NCI-H2171 (cell line): ENCODE measurements around the gene PDE3A.
"Not testable (repeated sequence)": the region's sequence is repeated elsewhere in the genome, so short reads cannot be mapped to it uniquely, and the experiment has no call there.

Source experiments
- DNase-seq: peaks from one replicate; lab custom pipeline; 2025; lab: John Stamatoyannopoulos, UW

Gene PDE3A

DNA sequence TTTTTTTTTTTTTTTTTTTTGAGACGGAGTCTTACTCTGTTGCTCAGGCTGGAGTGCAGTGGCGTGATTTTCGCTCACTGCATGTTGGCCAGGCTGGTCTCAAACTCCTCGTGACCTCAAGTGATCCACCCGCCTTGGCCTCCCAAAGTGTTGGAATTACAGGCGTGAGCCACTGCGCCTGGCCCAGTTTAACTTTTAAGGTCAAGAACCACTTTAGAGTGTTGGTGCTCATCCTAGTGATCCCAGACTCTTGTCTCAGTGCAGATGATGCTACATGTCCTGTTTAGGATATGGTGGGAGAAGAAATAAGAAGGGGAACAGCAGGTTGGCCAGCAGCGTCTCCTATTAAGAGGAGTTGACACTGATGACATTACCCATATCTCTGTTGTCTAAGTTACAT, 246.7 kb downstream of the PDE3A start:
- DNase-seq, result not testable (repeated sequence)

DNA sequence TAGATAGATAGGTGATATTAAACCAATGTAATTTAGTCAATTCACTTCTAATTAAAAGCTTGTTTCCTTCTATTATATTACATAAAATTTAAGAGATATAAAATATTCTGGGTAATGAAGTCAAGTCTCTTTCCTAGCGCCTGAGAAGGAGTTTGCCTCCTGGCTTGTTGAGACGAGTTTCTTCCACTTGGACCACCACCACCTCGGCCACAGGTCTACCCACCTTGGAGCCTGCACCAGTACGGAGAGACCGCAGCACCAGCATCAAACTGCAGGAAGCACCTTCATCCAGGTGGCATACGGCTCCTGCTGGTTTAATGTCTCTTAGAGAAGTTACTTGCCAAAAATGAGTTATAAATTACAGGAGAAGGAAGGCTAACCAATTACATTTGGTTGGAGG, 247.8 kb downstream of the PDE3A start:
- no peak for DNase-seq

DNA sequence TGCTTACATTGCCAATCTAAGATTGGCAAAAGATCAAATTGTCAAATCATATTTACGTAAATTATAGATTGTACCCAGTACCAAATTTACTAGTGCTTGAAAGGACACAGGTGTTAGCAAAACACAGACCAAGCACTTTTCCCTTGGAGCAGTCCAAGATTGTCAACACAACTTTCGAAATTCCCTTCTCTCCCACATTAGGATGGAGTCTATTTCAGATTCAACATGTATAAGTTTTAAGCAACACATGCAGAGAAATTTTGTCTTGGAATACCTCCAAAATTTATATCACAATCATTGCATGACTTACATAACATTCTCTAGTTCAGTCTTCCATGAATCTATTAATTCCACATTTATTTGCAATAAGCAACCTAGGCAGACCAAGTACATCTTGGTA, 251.9 kb downstream of the PDE3A start:
- DNase-seq, result no peak

DNA sequence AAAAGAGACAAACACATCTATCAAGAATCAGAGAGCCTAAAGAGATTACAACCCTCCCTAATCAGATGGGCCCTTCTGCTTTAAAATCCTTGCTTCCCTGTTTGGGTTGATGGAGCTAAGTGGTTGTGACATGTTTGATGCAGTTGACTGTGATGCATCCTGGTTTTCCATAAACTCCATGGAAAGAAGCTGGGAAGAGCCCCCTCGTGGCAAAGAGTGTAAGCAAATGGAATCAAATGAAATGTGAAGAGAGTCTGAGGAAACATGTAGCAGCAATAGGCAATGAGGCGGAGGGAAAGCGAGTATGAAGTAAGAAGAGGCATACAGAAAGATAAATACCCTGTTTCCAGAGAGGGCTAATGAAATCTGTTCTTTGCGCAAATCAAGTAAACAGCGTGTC, 256.4 kb downstream of the PDE3A start:
- no peak for DNase-seq

DNA sequence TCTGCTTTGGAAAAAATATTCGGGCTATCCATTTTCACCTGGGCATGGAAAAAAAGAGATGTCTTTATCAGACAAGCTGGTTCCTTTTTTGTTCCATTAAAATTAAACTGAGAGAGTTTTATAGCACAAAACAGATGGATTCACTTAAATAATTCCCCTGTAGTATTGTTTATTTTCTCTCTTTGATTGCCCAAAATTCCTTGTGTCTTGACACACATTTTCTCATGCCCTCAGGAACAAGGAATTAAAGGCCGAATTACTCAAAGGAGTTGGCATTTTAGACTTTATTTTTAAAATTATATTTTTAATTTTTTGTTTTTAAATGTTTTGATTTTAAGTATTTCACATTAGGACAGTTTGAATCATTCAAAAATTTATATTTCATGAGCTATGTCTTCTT, 257.2 kb downstream of the PDE3A start:
- no peak for DNase-seq

DNA sequence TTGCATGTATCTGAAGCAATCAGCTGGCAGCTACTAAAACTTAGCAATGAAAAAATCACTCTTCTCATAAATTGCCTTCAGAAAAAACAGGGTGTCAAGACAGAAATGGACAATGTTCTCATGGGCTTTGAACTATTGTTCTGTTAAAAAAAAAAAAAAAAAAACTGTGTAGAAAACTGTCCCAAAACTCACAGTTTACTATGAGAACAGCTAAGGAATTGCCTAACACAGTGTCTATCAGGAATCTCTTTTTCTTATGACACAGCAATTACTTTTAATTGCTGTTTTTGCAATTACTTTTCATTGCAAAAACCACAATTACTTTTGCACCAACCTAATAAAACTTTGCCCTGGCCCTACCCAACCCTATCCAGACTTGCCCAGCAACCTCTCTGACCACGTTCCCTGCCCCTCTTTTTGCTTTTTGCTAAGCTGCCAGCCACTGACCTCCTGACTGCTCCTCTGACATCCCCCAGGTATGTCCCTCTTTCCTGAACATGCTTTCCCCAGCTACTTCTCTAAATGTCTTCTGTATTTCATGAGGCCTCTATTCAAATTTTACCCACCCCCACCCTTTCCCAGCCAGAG, 258.8 kb downstream of the PDE3A start:
- no peak for DNase-seq

DNA sequence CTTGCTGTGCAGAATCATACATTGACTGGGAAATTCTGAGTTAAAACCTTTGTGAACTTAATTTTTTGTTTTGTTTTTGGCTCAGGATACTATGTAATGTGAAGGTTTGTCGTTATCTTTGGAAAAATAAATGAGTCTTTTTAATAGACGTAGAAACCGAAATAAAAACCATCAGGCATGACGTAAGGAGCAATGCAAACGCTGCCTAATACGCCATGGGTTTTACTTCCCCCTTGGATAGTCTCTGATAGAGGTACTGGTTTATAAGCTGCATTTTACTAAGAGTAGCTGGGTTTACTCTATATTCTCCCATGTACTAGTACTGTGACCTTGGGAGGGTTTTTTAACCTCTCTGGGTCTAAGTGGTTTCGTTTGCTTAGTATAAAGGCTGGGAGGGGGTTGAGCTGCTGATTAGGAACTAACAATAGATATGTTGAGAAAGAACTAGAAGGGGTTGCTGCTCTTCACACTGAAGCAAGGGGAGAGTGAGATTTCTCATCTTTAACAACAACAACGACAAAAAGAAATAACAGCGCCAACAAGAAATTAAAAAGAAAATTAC, 260.0 kb downstream of the PDE3A start:
- no peak for DNase-seq

DNA sequence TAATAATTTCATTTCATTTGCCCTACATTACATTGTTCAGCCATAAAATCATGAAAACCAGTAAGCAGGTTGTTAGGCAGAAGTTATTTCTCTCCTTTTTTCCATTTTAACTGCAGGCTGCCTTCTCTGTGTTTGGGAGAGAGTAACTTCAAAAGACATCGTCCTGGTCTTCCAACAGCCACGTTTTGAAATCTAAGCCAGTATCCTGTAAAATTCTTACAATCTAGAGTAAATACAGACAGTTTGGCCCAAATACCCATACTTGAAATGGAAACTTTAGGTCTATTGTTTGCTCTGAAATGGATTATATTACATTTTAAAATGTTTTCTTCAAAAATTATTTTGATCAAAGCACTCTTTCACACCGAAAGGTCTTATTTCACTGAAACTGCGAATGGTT, 260.7 kb downstream of the PDE3A start:
- no peak for DNase-seq

DNA sequence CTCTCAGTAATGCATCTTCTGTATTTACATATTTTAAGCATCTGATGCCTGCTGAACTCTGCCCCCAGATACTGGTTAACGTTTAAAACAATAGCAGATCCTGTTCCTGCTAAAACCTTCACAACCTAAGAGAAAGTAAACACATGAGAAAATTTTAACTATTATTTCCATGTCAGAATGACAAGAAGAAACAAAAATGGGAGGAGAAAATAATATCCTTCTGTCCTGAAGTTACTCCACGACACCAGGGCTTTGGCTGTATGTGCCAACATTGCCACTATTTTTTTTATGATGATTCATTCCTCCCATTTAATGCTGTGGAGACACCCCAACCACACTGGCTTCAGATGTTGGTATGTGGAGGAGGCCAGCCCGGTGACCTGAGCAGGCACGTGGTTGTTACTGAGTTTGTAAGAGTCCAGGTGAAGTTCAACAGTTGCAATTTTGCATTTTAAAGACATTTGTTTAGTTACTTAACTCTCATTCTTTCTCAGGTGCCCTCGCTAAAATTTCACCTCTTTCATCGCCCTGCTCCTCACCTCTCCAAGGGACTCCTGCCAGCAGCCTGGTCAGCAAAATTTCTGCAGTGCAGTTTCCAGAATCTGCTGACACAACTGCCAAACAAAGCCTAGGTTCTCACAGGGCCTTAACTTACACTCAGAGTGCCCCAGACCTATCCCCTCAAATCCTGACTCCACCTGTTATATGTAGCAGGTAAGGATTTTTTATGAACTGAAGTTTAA, 261.2 kb downstream of the PDE3A start:
- DNase-seq, result no peak

DNA sequence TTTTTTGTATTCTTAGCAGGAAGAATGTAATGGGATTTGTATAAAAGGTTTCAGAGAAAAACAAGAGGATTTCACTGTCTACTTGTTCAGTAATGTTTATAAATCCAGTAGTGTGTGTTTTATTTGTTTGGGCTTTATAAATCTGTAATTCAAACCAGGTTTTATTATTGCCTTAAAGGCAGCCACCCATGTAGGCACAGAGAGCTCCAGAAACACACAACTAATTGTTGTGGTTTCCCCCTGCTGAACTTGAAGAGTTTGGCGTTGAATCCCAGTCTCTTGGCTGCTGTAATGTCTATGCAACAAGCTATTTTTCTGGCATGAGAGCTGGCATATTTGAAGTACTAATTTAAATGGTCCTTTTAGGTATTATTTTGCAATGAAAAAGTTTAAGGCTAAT, 263.4 kb downstream of the PDE3A start:
- DNase-seq, result no peak

DNA sequence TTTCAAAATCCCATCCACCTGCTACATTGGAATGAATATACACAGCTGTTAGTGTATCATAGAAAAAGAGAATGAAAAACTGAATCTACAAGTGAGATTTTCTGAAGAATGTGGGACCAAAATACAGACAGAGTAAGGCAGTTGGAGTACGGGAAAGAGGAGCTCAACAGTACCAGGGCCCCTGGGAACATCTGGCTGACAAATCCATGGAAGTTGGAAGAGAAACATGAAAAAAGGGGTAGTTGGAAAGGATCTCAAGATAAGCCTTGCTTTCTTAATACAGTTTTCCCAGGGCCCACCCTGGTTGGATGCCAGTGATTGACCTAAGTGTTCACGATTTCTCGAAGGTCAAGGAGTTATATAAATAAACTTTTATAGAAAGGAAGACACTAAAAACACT, 272.8 kb downstream of the PDE3A start:
- no peak for DNase-seq

DNA sequence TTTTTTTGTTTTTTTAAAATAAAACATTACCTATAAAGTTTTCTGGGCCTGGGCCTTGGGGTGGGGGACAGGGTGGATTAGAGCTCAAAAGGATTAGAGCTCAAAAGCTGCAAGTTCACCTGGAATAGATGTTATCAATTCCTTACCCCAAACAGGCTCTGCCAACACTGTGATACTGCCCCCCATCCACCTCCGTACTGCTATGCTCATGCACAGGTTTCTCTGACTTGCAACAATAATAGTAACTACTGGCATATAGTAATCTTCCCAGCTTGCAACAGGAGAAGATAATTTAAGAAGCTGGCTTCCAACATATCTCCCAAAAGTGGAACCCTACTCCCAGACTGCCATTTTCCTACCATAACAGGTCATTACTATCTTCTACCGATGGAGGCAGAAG, 275.5 kb downstream of the PDE3A start:
- no peak for DNase-seq

DNA sequence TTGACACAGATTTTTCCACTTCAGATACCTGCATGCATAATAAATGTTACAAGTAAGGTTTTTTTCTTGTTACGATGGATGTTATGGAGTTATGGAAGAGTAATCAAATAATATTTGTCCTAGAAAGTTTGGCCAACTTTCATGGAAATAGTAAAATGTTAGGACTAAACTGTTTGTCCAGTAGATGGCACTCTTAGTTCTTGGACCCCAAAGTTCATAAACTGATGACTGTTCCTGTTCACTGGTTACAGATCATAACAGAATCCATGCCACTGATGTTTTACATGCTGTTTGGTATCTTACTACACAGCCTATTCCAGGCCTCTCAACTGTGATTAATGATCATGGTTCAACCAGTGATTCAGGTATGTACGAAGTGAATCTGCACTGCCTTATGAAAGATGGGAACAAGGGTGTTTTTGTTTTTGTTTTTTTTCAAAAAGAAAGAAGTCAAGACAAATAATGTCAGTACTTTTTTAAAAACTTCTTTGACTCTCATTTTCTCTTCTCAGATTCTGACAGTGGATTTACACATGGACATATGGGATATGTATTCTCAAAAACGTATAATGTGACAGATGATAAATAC, 278.0 kb downstream of the PDE3A start:
- DNase-seq, result no peak

DNA sequence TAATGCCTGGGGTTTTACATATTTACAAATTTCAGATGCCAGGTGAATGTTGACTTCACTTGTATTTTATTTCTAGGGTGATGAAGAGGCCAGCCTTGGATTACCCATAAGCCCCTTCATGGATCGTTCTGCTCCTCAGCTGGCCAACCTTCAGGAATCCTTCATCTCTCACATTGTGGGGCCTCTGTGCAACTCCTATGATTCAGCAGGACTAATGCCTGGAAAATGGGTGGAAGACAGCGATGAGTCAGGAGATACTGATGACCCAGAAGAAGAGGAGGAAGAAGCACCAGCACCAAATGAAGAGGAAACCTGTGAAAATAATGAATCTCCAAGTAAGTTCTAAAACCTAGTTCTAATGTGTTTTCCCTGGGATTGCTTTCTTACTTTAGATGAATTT, 285.5 kb downstream of the PDE3A start:
- DNase-seq, result no peak

DNA sequence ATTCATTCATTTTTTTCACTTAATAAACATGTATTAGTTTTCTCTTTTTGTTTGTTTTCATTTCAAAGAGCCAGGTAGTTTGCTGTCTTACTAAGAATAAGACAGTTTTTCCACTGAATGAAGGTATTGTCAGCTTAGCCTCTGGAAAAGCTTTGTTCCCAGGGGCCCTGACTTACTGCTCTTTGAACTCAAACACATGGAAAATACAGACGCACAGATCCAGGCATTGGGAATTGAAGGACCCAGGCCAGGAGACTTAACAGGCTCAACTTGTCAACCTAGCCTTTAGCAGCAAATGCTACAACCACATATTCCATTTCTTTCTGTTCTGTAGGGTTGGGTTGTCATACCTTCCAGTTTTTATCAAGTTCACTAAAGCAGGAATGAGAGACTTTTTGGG, 288.3 kb downstream of the PDE3A start:
- no peak for DNase-seq

DNA sequence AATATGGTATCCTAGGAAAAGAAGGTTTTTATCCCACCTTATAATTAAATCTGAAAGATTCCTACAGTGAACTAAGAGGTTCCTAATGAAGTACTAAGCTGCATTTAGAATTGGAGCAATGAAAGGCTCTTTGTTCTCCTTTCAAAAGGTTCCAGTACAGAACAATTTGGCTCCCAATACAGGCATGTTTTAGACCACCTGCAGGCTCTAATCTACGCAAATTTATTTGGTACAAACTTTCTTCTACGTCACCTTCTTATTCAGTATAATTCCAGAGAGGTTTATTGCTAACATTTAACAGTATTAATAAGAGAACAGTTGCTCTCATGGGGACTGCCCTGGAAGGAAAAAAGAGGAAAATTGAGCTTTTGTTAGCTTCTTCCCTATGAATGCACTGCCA, 289.2 kb downstream of the PDE3A start:
- DNase-seq, result no peak

DNA sequence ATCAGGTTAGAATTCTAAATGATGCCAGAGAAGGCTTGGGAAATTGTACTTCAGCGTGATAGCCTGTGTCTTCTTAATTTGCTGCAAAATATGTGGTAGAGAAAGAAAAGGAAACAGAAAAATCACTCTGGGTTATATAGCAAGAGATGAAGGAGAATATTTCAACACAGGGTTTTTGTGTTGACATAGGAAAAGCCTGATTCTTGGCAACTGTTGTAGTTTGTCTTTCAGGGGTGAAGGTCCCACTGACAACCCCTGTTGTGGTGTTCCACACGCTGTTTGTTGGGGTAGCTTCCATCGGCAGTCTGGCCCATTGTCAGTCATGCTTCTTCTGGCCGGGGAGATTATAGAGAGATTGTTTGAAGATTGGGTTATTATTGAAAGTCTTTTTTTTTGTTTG, 313.0 kb downstream of the PDE3A start:
- no peak for DNase-seq

DNA sequence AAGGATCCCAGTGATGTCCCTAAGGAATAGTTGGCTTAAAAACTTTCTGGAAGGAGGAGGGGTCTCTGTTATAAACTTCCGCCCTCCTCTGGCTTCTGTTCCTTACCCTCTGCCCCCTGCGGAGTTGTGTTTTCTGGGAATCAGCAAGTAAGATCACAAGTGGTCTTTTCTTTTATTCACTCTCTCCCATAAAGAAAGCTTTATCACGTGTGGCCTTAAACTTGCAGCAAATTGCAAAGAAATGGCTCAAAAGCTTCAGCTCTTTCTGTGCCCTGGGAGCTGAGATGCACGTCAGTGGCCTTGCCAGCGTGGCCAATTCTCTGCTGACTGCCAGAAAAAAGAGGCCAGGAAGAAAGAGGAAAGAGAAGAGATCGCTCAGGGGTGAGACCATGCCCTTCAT, 326.9 kb downstream of the PDE3A start, which contains the start of gene SLCO1C1:
Gene SLCO1C1, plus strand, starts transcription at position 101 of the 400 bp plus-strand sequence. CDS start 4,245 bp downstream, outside the sequence.
- DNase-seq, result no peak

DNA sequence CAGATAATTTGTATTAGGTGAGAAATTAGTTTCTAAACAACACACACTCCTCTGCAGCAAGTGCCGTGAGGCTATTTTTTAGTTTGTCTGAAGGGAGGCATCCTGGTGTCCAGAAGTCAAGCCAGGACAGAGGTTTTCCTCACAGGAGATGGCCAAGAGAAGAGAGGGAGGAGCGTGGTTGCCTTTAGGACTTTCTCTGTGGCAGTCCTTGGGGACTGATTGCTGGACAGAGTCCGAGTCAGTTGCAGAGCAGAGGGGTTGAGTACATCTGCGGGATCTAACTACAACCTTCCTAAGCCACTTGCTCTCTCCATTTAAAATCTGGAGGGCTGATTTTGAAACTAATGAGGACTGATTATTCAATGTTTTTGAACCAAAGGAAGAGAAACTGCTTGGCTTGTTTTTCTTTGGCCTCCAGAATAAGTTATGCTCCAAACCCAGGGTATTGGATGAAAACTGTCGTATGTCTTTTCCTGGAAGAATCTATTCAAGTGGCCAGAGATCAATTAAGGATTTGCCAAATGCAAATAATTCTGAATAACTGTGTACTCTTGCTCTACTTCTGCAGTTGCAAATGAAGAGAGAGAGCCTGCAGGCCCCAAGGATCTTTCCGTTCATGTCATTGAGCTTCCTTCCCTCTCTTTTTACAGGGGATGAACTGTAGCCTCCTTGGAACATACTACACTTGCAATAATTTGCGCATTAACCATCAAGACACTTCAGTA, 328.0 kb downstream of the PDE3A start:
- DNase-seq, result no peak

DNA sequence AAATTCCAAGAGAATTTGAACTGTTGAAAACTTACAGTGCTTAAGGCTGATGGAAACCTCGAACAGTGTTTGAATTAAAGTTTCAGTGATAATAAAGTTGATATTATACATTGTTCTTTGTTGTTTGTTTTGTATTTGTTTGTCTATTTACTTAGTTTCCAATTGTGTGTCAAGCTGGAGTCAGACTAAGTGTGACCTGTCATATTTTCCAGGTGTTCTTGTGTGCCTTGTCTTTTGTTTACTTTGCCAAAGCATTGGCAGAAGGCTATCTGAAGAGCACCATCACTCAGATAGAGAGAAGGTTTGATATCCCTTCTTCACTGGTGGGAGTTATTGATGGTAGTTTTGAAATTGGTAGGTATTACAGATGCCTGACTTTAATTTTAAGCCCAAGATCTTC, 332.8 kb downstream of the PDE3A start:
- no peak for DNase-seq

DNA sequence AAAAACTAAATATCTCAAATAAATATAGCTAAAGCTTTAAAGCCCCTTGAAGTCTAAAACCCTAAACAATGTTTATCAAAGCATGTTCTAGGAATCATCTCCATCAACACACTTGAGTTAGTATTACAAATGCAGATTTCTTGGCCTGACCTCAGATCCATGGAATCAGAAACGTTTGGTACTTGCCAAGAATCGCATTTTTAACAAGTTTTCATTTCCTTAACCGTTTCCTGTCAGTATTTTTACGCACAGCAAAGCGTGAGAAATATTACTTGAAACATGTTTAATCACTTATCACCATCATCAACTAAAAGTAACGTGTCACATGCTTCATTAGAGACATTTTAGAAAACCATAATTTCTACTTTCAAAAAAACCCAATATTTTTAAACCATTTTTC, 336.5 kb downstream of the PDE3A start:
- DNase-seq, result no peak

DNA sequence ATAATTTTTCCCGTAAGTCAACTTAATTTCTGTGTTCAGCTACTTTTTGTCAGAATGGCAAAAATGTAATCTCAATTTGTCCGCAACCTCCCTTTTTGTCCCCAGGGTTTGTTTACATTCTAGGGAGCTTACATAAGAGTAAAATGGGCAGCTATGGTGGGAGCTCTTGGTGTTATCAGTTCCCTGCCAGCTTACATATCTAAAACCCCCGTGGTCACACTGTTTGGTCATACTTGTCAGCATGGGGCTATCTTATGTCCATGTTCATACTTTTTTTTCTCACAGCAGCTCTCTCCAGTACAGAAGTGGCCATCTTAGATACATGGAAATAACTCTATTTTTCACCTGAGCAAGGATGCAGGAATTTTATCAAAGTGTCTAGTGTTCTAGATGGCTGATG, 343.5 kb downstream of the PDE3A start:
- DNase-seq, result no peak

DNA sequence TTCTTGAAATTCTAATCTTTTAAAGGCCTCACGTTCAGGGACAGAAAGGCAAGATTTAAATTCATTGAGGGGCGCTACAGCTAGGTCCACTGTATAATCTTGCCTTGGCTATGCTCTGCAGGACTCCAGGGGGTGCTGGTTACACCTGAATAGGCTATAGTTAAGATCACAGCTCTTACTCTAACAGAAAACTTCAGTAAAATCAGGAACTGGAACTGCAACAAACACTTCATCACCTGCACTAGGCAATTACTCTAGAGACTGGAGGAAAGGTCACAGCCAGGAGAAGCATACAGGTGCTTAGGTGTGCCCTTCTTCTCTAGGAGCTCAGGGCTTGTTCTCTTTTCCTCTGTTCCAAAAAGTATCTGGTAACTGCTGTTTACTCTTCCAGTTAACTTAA, 347.7 kb downstream of the PDE3A start:
- no peak for DNase-seq
